NB4 (cell line): ENCODE measurements around the gene OAF.

ENCODE experiments used
- DNase-seq: peaks from one replicate; pipeline ENCODE4 v3.0.0; 2010; ENCODE audit warnings: low read depth
- H3K4me3 ChIP-seq: one replicate; pipeline ENCODE4 v1.5.1; 2011; ENCODE audit warnings: mild to moderate bottlenecking, low read depth, low read length, moderate library complexity
- MYC ChIP-seq: IDR thresholded peaks from 2 replicates; pipeline ENCODE4 v1.6.1; 2011; ENCODE audit warnings: low read depth, low read length
- POLR2A ChIP-seq: IDR thresholded peaks from 2 replicates; pipeline ENCODE4 v1.6.1; 2011; ENCODE audit warnings: mild to moderate bottlenecking; ENCODE audit not compliant: insufficient read length; ENCODE audit errors: extremely low read depth
- TF ChIP-seq, protein P1 (sequence below): IDR thresholded peaks from one replicate; pipeline ENCODE4 v1.5.1; 2012; ENCODE audit warnings: low read depth, low read length
- TF ChIP-seq, protein P2 (sequence below): IDR thresholded peaks from 2 replicates; pipeline ENCODE4 v1.6.1; 2011; ENCODE audit warnings: low read depth, low read length

The OAF gene

DNA sequence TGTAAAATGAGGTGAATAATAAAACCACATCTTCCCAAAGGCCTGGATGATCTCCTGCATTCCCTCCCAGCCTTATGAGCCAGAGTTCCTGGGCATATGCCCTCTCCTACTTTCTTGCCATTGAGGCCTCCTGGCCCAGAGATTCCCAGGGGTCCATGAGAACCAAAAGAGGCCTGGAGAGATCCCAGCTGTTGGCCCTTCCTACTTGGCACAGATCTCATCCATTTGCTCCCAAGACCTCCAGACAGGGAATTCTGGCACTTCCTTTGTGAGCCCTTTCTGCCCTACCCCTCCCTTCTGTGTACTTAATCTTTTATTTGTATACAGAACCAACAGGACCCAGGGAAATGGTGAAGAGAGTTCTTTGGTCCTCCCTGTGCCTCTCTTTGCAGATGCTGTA is 50.5 kb downstream of the OAF start:
- TF ChIP-seq MYC (no peak), POLR2A (no peak)
- TF ChIP-seq, protein P1, sequence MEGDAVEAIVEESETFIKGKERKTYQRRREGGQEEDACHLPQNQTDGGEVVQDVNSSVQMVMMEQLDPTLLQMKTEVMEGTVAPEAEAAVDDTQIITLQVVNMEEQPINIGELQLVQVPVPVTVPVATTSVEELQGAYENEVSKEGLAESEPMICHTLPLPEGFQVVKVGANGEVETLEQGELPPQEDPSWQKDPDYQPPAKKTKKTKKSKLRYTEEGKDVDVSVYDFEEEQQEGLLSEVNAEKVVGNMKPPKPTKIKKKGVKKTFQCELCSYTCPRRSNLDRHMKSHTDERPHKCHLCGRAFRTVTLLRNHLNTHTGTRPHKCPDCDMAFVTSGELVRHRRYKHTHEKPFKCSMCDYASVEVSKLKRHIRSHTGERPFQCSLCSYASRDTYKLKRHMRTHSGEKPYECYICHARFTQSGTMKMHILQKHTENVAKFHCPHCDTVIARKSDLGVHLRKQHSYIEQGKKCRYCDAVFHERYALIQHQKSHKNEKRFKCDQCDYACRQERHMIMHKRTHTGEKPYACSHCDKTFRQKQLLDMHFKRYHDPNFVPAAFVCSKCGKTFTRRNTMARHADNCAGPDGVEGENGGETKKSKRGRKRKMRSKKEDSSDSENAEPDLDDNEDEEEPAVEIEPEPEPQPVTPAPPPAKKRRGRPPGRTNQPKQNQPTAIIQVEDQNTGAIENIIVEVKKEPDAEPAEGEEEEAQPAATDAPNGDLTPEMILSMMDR: no peak
- TF ChIP-seq, protein P2, sequence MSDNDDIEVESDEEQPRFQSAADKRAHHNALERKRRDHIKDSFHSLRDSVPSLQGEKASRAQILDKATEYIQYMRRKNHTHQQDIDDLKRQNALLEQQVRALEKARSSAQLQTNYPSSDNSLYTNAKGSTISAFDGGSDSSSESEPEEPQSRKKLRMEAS: no peak
- H3K4me3 ChIP-seq: no peak overlapping the region
- DNase-seq: no peak

GRCh38 chr11:120261931-120262330 is 51.1 kb downstream of the OAF start:
- no peak for DNase-seq
- no peak overlapping the region for H3K4me3 ChIP-seq
- TF ChIP-seq, protein P2: no peak
- TF ChIP-seq, protein P1: no peak
- TF ChIP-seq MYC (no peak), POLR2A (no peak)

DNA sequence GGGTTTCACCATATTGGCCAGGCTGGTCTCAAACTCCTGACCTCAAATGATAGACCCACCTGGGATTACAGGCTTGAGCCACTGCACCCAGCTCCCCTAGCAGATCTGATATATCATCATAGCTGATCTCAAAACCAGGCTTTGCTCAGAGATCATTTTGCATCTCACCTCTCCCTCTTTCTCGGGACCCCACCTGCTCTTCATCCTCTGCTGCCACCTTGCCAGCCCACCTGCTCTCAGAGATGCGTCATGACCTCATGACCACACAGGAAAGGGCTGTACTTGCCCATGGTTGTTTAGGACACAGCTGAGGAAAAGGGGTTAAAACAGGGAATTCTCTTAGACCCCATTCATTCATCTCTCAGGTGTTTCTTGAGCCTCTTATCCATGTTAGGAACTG is 56.5 kb downstream of the OAF start:
- TF ChIP-seq, protein P1: no peak
- TF ChIP-seq POLR2A (no peak), MYC (no peak)
- TF ChIP-seq, protein P2: no peak
- no peak overlapping the region for H3K4me3 ChIP-seq

GRCh38 chr11:120268686-120269085 is 57.9 kb downstream of the OAF start:
- H3K4me3 ChIP-seq: no peak overlapping the region
- no peak for DNase-seq
- TF ChIP-seq MYC (no peak), POLR2A (no peak)
- TF ChIP-seq, protein P1: no peak
- TF ChIP-seq, protein P2: no peak

More for the DNA sequence above, 56.5 kb downstream of the OAF start:
- DNase-seq: no peak

GRCh38 chr11:120270386-120270785 is 59.6 kb downstream of the OAF start:
- no peak for DNase-seq
- TF ChIP-seq, protein P2: no peak
- TF ChIP-seq POLR2A (no peak), MYC (no peak)
- TF ChIP-seq, protein P1: no peak
- H3K4me3 ChIP-seq: no peak overlapping the region

GRCh38 chr11:120271672-120272071 is 60.8 kb downstream of the OAF start:
- DNase-seq: no peak
- H3K4me3 ChIP-seq: no peak overlapping the region
- TF ChIP-seq POLR2A (no peak), MYC (no peak)
- TF ChIP-seq, protein P1: no peak
- TF ChIP-seq, protein P2: no peak
